NCI-H2107 treated with DMSO at 0.1 percent for 48 hours (cell line): ENCODE results near the gene PMEPA1.

Experiments
- DNase-seq: peaks from one replicate; lab custom pipeline; 2025; ENCODE audit not compliant: unreplicated experiment; lab: John Stamatoyannopoulos, UW

PMEPA1 gene

DNA sequence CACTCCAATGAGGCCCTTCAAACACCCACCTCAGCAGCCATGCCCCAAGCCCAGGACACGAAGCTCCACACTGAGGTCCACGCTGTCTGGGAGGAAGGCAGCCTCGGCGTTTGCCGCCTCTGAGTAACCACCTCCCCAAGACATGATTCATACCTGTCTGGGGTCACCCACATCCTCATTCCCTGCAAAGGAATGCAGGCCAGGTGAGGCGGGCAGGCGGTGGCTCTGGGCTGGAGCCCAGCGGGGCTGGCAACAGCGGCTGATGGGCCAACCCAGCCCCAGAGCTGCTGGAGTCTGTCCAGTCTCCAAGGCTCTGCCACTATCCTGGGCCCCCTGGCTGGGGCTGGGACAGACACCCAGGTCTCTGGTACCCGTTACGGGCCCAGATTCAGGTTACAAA is 14.8 kb downstream of the PMEPA1 start:
- no peak for DNase-seq

DNA sequence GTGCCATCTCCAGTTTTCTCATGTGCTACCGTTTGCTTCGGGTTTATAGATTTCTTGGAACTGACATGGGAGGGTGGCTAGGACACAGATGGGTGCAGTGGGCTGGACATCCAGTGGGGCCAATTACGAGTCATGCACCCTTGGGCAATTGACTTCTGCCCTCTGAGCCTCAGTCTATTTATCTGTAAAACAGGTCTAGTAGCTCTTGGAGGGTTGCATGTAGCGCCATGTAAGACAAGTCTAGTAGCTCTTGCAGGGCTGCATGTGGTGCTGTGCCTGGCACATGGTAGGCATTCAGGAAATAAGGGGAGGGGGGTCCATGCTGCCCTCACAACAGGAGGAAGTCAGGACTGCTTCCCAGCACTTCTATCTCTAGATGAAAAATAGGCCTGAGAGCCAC is 15.3 kb downstream of the PMEPA1 start:
- no peak for DNase-seq

DNA sequence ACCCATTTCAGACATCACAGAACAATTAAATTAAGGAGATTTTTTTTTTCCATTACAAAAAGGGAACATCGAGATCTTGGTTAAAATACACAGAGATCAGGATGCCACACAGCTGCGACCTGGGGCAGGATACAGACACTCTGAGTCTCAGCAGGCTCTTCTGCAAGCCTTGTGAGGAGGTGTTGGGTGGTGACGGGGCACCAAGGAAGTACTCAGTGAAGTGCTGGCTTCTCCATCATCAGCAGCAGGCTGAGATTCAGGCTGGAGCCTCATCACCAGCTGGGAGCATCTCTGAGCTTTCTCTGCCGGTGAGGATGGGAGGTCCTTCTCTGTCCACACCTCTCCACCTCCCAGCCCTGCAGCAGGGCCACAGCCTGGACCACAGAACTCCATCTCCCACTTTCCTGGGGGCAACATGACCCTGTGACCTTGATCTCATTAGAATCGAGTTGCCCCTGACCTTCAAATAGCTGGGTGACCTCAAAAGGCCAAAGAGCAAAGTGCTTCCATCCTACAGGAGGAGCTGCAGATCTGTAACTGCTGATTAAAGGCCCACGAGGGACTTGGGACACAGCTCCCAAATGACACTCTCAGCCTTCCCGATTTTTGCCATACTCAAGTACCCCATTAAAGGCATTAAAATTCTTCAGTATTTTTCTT is 16.0 kb downstream of the PMEPA1 start:
- no peak for DNase-seq

DNA sequence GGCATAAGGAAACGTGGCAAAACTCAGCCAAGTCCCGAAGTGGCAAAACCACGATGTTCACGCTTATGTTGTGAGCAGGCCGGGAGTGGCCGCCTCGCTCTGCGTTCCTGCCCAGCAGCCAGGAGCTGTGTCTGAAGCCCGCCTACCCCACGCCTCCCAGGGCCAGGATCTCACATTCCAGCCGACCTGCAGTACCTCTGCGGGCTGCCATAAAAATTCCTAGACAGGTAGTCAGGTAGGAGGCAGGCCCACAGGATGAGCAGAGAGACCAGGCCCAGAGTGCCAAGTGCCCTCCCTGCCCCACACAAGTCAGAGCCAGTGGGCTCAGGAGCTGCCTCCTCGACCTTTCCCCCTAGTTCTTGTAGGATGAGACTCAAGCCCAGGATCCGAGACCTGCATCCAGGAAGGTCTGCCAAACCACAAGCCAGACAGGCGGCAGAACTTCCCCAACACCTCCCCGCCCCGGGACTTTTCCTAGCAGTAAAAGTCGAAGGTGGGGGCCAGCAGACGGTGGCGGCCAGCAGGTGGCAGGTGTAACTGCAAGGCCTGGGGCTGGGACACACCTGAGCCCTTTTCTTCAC is 16.7 kb downstream of the PMEPA1 start:
- DNase-seq = no peak

DNA sequence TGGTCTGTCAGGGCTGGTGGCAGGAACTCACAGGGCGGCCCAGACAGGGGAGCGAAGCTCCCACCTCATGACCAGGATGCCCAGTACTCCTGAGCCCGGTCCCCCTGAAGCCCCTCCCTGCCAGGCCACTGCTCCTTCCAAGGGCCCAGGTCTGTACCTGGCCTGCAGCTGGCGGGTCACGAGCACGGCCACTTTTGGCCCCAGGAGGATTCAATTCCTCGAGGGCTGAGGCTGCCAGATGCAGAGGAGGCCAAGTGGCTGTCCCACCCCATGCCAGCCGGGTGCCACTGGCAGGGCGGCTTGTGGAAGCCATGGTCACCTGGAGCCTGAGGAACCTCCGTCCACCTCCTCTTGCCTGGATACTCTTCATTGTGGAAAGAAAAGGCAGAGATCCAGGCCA is 17.4 kb downstream of the PMEPA1 start:
- no peak for DNase-seq

DNA sequence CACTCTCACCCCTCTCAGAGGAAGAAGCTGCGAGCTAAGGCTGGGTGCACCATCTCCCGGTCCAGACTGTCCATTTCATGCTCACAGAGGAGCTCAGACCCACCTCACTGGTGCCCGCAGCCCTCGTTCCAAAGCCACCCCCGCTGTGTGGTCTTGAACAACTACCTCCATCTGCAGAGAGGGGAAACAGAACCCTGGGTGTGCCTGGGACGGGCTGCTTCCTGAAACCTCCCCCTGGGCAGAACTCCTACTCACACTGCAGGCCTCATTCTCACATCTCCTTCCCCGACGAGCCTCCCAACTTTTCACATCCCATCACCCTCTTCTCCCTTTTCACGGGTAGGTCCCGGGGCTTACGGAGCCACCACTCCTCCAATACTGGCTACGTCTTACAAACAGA is 18.1 kb downstream of the PMEPA1 start:
- no peak for DNase-seq

DNA sequence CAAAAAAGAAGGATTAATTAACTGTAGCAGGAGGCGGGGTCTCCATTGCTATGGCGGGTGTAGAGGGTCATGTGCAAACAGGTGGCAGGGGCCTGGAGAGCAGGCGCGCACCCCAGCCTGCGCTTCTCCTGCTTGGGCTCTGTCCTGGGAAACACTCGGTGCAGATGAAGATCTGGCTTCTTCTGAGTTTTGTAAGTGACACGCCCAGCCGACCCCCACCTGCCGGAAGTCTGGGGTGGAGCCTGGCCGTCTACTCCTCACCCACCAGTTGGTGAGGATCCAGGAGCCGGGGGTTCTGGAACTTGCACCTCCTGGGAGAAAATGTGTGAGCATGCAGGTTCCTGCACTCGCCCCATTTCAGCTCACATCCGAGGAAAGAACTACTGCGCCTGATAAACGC is 19.3 kb downstream of the PMEPA1 start:
- no peak for DNase-seq

DNA sequence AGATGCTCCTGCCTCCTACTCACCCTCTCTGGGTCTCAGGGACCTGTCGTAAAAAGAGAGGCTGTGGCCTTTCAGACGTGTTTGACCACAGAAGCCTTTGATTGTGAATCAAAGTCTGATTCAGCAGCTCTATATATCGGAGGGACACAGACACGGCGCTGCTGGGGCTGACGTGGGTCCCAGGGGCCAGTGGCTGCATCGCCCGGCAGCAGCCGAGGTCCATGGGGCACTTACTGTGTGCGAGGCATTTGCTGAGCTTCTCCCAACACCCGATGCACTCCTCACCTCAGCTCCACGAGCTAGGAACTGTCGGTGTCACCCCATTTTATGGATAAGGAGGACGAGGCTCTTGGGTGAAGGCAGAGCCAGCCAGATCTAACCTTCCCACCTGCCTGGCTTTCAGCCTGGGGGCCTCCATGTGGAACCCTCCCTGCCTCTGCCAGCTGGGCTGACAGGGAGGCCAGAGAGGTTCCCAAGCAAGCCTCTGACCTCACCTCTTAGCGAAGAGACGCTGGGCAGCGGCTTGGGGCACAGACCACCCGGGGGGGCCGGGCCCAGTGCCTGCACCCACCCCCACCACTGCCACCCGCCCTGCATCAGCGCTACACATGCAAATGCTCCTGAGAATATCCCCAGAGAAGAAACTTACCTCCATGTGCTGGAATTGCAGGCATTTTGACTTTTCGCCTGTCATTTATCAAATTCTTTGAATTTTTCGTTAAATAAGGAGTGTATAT is 19.9 kb downstream of the PMEPA1 start:
- DNase-seq = no peak

DNA sequence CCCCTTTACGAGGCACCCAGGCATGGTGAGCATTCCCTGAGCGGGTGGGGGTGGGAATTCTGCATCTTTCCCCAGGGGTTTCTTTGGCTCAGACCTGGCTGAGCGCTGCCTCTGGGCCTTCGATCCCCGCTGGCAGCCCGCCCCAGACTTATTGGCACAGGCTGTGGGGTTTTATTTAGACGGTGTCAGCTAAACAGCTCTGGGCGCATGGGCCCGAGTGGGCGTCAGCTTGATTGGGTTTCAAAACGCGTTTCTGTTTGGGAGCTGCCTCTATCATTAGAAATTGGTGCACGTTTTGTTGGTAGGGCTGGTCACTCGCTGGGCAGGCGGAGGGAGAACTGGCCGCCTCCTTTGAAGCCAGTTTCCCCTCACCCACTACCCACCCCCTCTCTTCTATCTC is 21.0 kb downstream of the PMEPA1 start:
- no peak for DNase-seq

DNA sequence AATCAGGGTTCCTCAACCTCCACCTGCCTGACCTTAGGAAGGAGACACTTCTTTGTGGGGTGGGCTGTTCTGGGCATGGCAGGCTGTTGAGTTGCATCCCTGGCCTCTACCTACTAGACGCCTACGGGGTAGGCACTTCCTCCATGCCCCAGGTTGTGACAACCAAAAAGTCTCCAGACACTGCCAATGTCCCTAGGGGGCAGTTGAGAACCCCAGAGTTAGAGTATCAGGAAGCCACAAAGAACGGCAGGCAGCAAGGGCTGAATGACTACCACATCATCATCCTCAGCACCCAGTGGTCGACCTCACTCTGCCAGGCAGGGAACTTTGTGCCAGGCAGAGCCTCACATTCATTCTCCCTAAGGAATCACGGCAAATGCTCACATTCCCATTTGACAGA is 21.5 kb downstream of the PMEPA1 start:
- no peak for DNase-seq

DNA sequence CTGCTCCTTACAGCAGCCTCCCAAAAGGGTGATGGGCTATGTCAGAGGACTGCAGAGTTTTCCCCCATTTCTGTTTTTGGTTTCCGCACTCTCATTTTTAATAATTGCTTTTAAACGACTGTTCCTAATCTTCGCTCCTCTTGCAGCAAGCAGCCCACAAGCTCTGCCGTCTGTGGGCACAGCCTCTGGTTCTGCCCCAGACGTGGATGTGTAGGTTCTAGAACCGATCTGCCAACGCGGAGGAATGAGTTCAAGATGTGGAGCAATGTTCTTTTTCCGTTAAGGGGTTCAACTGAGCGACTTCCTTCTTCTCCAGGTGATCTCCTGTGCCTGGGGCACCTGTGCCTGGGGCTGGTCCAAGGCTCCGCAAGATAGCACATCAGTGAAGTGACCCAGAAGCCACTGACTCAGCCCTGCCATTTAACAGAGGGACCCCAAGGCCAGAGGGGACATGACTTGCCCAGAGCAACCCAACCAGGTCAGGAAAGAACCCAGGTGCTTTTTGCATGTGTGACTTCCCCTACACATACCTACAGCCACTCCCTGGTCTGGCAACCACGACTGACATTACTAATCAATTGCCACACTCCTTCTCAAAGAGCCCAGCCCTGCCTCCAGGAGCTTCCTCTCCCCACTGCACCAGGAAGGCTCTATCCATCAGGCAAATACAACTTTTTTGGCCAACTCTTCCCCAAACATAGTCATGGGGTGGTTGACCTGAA is 22.7 kb downstream of the PMEPA1 start:
- no peak for DNase-seq

DNA sequence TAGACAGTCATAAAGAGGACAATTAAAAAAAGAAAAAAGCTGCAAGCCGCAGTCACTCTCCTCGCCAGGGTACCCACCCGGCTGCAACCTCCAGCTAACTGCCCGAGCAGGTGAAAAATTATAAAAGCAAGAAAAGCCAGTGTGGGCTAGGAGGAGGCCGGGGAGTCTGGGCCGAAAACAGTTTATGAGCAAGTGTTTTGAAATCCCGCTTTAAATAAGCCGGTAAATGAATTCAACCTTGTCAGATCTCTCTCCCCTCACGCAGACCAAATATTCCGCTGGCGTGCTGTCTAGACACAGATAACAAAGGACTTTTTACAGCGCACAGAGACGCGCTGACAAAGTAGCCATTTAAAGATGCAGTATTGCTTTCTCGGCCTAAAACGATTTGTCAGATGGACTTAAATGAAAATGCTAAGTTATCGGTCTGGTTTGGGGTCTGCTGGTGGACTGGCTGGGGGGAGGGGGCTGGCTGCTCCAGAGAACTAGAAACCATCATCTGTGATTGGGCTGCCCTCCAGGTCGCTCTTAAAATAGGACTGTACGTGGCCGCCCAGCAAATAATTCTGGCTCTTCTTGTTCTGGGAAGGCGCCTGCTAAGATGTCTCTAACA is 24.6 kb downstream of the PMEPA1 start:
- no peak for DNase-seq

DNA sequence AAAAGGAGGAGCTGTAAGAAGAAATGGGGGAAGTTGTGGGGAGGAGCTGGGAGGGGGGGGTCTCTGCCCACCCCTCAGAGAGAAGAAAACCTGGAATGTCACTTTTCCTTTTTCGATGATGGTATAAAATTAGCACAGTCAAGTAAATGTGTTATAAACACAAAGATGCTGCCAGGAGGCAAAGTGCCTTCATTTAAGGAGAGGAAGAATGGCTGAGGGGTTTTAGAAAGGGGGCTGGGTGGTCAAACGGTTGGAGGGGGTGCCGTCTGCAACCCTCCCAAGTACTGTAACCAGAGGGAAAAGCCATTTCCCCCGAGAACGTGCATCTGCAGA is 25.0 kb downstream of the PMEPA1 start:
- DNase-seq = no peak

DNA sequence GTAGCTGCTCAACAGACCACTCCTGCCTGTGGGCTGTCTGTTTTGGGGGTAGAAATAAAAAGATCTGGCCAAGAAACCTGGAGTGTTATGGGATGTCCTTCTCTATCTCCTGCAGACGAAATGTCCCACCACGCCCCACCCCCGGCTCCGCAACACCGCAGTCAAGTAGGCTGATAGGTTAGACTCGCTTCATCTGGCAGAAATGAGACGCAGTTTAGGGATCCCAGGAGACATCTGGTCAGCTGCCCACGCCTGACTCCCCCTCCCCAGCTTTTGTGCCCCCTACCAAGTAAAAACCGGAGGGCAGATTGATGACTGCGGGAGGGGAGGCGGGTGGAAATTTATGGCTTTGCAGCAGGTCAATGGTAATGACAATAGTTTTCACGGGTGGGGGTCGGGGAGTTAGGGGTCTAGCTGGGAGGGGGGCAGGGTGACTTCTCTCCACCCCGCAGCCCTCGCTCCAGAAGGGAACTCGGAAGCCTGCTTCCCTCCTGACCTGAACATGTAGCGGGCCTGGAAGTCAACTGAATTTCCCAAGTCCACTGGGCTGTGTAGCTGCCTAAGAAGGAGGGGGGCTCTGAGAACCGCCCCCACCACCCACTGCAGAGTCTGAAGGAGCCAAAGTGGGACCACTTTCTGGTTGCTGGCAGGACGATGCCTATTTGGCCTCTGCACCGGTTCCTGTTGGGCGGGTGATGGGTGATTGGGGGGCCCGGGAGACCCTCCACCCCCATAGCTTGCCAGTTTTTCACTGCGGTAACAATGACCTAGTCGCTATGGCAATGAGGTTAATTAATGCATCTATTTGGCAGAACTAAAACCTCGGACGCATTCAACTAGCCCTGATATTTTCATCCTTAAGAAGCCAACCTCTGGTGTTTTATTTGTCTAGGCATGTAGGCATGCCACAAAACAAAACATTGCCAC is 25.7 kb downstream of the PMEPA1 start:
- no peak for DNase-seq

DNA sequence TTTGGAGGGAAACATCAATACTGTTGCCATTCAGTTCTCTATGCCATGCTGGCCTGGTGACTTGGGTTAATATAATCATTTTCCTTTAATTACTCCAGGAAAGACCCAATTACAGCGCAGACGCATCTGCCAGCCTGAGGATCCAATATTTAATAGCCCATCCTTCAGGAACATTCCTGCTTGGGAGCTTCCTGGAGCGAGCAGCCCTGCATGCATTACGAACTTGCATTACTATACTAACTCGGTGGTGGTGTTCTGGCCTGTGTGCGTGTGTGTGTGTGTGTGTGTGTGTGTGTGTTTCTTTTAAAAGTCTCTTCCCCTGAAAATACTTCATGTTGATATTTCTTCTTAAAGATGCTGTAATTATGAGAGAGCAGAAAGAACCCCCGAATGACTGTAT is 26.5 kb downstream of the PMEPA1 start:
- no peak for DNase-seq

DNA sequence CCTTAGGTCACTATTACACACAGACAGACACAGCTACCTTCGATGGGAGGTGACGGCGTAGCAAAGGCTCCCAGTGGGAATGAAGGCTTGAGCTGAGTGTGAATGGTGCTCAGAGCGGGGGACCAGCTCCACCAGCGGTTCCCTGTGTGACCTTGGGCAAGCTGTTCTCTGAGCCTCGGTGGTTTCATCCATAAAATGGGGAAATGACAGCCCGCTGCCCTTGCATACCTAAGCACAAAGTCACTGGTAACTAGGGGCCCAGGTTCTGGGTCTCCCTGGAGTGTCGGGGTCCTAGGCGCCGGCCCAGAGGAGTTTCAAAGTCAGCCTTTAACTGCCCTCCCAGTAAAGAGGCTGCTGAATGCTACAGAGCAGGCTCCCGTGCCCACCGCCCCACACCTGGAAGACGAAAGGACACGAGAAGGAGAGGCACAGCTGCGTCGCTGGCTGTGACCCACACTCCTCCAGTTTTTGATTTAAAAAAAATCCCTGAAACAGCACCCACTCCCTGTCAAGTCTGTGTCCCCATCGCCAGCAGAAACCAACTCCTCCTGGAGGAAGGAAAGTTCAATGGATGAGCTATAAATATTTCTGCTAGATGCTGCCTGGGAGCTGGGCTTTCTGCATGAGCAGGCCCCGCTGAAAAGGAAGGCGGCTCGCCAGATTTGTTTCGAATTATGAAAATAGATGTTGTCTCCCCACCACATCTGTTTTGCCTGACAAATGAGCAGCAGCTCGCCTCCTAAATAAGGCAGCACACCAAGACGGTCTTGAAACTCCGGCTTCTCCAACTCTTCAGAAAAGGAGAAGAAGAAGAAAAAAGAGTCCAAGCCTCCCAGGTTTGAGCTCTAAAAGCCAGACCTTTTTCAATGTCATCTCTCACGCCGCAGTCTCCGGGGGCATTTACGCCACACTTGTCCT is 27.4 kb downstream of the PMEPA1 start:
- DNase-seq = no peak

DNA sequence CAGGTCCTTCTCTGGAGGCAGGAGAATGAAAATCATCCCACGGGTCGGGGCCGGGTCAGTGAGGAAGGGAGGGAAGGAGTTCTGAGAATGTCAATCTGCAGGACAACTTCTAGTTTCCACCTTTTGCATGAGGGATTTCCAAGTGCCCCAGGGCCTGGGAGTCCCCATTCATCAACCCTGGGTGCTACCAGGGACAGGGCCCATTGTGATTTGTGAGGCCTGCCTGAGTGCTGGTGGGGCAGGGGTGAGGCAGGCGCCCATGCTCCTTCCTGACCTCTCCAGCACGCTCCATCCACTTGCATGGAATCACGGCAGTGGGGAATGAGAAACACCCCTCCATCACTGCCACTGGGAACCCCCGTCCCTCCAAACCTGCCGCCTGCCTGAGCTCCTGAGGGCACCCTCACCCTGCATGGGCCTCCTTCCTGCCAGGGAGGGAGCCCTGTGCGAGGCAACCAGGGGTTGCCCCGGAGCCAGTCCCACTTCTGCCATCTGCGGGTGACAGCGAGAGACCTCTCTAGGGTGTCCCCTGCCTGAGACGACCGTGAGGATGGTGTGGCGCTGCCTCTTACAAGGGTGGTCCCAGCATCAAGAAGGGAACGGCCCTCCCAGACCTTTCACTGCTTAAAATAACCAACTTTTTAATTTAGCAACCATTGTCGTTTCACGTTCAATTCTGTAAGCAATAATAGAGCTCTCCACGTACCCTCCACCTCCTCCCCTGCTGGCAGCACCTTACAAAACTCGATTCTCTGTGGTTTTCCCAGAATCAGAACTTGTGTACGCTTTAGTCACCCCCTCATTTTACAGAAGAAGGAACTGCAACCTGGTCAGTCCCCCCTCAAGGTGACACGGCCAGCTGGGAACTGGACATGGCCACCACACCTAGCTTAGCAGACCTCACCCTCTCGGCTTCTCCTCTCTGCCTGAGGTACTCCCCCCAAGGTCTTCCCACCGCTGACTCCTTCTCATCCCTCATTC is 28.6 kb downstream of the PMEPA1 start:
- DNase-seq = no peak

DNA sequence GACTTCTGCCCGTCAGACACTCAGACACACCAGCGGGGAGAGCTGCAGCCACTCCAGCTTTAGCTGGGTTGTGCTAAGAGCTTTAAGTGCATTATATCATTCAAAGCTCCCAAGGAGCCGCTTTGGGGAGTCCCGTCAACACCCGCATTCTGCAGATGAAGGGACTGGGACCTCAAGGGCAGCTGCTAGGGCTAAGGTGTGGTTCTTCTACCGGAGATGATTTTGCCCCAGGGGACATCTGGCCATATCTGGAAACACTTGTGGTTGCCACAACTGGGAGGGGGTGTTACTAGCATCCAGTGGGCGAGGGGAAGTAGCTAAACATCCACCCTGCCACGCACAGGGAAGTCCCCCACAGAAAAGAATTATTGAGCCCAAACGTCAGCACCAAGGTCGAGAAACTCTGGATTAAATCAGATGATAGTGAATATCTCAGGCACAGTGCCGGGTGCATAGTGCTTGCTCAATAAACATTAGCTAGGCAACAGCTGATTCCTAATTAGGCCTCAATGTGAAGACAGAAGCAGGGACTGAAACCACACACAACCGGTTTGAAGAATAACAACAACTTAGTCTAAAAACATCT is 29.6 kb downstream of the PMEPA1 start:
- no peak for DNase-seq
